ENCODE results near the gene BRI3. TPM values are rescaled to one million over a fixed set of nuclear protein-coding genes. Genes with fewer than 3 reads are reported as not detected.

BRI3 gene
- total RNA-seq, 2 donors from 2014 or later: 55.6 to 61.1 TPM

DNA sequence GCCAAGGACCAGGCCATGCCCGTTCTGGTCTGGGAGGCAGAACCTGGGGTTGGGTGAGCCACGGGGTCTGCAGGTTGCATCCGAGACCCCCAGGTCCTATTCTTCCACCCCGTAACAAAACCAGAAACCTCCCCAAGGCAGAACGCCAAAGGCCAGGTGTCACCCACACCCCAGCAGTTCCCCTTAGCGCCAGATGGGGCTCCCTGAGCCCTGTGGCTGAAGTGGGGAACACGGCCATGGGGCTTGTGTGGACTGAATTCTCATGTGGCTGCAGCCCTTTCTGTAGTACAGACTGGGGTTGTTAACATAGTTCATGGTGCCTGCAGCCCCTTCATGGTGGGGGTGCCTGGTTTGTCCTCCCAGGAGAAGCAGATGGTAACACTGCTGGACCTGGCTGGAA is 10.2 kb downstream of the BRI3 start:
- no peak for DNase-seq (ENCODE audit: low spot score)
- Histone ChIP-seq H3K27ac (no peak overlapping the region), H3K27me3 (no peaks in the 10 kb centered on the region), H3K36me3 (peaks cover 42% of the 10 kb centered on the region), H3K4me1 (peaks cover 0 to 43% of the 10 kb centered on the region in 2 donors), H3K9me3 (no peaks in the 10 kb centered on the region), H3K4me3 (no peak overlapping the region)
- TF ChIP-seq, protein P1, sequence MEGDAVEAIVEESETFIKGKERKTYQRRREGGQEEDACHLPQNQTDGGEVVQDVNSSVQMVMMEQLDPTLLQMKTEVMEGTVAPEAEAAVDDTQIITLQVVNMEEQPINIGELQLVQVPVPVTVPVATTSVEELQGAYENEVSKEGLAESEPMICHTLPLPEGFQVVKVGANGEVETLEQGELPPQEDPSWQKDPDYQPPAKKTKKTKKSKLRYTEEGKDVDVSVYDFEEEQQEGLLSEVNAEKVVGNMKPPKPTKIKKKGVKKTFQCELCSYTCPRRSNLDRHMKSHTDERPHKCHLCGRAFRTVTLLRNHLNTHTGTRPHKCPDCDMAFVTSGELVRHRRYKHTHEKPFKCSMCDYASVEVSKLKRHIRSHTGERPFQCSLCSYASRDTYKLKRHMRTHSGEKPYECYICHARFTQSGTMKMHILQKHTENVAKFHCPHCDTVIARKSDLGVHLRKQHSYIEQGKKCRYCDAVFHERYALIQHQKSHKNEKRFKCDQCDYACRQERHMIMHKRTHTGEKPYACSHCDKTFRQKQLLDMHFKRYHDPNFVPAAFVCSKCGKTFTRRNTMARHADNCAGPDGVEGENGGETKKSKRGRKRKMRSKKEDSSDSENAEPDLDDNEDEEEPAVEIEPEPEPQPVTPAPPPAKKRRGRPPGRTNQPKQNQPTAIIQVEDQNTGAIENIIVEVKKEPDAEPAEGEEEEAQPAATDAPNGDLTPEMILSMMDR (IDR thresholded peaks at IDR 0.05): no peak

DNA sequence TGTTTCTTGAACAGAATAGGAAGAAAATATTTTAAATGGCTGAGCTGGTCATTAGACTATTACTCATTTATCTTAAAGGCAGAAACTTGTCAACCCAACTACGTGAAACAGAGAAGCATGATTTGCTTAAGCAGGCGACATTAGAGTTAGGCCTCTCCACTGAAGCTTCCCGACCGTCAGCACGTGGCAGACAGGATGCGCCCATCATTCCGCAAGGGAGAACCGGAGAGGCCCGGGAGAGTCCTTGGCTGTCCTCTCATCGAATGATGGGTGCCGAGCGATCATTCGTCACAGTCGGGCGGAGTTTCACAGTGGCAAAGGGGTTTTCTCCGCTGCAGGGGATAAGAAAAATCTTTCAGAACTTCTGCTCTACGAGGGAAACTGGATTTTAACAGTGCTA is 11.8 kb downstream of the BRI3 start:
- H3K27me3 ChIP-seq: no peaks in the 10 kb centered on the region
- H3K27ac ChIP-seq: no peak overlapping the region
- H3K9me3 ChIP-seq: no peaks in the 10 kb centered on the region
- H3K4me1 ChIP-seq: peaks cover 0 to 28% of the 10 kb centered on the region in 2 donors
- no peak overlapping the region for H3K4me3 ChIP-seq
- no peak for DNase-seq (ENCODE audit: low spot score)
- peaks cover 42% of the 10 kb centered on the region for H3K36me3 ChIP-seq
- TF ChIP-seq, protein P1 (IDR thresholded peaks at IDR 0.05): no peak

DNA sequence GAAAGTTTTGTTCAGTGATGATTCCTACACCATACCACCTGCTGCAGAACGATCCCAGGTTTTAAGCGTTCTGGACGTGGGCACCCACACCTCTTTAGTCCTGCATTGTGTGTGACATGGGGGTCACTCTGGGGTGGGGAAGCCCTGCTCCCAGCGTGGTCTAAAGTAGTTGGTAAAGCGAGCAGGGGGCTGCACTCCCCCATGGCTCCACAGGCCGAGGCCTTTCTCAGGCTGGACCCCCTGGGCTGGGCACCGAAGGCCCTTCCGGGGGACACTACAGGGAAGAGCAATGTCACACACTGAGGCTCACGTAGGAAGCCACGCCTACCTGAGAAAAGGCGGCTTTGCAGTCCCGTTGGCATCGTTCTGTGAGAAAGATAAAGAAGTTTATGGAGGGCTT is 12.3 kb downstream of the BRI3 start:
- TF ChIP-seq, protein P1 (IDR thresholded peaks at IDR 0.05): no peak
- Histone ChIP-seq H3K4me1 (peaks cover 0 to 23% of the 10 kb centered on the region in 2 donors), H3K36me3 (peaks cover 42% of the 10 kb centered on the region), H3K27ac (no peak overlapping the region), H3K27me3 (no peaks in the 10 kb centered on the region), H3K9me3 (no peaks in the 10 kb centered on the region), H3K4me3 (no peak overlapping the region)
- DNase-seq (ENCODE audit: low spot score): no peak

DNA sequence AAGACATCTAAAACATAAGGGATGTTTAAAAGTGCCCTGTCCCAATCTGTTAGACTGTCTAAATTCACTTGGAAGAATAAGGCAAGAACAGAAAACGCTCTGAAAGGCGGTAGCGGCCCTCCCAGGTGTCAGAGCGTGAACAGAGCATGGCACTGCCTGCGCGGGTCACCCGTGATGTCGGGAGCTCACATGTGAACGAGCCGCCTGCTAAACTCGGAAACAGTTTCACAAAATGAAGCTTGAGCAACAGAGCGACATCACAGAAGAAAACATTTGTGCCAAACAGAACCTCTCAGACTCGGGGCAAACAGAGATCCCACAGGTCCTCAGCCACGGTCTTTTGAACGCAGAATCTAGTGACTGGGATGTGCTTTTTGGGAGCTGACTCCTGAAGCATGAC is 12.8 kb downstream of the BRI3 start:
- Histone ChIP-seq H3K27me3 (no peaks in the 10 kb centered on the region), H3K9me3 (no peaks in the 10 kb centered on the region), H3K4me3 (no peak overlapping the region), H3K36me3 (peaks cover 42% of the 10 kb centered on the region), H3K27ac (no peak overlapping the region), H3K4me1 (peaks cover 0 to 17% of the 10 kb centered on the region in 2 donors)
- TF ChIP-seq, protein P1 (IDR thresholded peaks at IDR 0.05): no peak
- DNase-seq (ENCODE audit: low spot score): no peak

DNA sequence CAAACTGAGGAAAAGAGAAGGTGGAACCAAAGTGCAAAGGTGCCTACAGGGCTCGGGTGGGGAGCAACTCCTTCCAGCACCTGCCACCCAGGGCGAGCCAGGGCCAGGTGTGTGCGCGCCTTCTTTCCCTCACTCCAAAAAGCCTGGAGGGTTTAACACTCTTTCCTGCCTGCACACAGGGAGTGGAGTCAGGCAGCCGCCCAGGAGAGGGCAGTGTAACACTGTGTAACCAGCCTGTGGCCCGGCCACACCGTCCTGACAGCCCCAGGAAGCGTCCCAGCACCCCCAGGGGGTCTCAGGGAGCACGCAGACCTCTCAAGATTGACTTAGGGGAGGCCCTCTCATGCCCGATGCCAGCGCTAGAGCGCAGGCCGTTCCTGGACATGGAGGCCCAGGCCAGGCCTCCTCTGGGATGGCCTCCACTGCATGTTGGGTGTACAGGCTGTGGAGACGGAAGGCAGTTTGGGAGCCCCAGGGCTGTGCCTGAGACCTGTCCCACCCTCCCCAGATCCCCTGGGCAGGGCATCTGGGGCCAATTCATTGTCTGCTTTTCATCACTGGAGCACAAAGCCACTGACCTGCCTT is 13.4 kb downstream of the BRI3 start:
- Histone ChIP-seq H3K36me3 (peaks cover 42% of the 10 kb centered on the region), H3K27me3 (no peaks in the 10 kb centered on the region), H3K27ac (peak overlapping the region in 1 of 2 donors; percentile 6), H3K4me3 (no peak overlapping the region), H3K4me1 (peaks cover 0 to 11% of the 10 kb centered on the region in 2 donors), H3K9me3 (no peaks in the 10 kb centered on the region)
- TF ChIP-seq, protein P1 (IDR thresholded peaks at IDR 0.05): peak; percentile 29 to 74
- DNase-seq (ENCODE audit: low spot score): no peak
